ENCODE results near the gene SLF1. TPM values are rescaled to one million over a fixed set of nuclear protein-coding genes. Genes with fewer than 3 reads are reported as not detected.

Gene SLF1
- polyA plus RNA-seq, 1 experiment: 1.3 TPM

GRCh38 chr5:94693845-94694370, 75.4 kb downstream of the SLF1 start:
- TF ChIP-seq CTCF (IDR thresholded peaks at IDR 0.05; ENCODE audit: insufficient read depth, low read depth, low read length): no peak
- DNase-seq (ENCODE audit: low read depth): no peak
- H3K4me3 ChIP-seq (ENCODE audit: low read depth, low read length): no peak overlapping the region
- H3K27me3 ChIP-seq (ENCODE audit: control insufficient read depth, insufficient read depth, low read length): no peaks in the 10 kb centered on the region
- ChIA-PET POLR2A (no interaction called here), CTCF (no interaction called here)
- no peaks in the 10 kb centered on the region for H3K36me3 ChIP-seq (ENCODE audit: control insufficient read depth, insufficient read depth, low read length)

- ChIA-PET POLR2A (interaction anchor here (0.6 kb wide), 1 partner anchor 88 kb away, joined by 3 read pairs; no protein-coding TSS in a partner anchor), CTCF (no interaction called here)
- Histone ChIP-seq H3K4me3 (ENCODE audit: low read depth, low read length) (no peak overlapping the region), H3K36me3 (ENCODE audit: control insufficient read depth, insufficient read depth, low read length) (no peaks in the 10 kb centered on the region), H3K27me3 (ENCODE audit: control insufficient read depth, insufficient read depth, low read length) (no peaks in the 10 kb centered on the region)
- DNase-seq (ENCODE audit: low read depth): peak; percentile 32
- TF ChIP-seq CTCF (IDR thresholded peaks at IDR 0.05; ENCODE audit: insufficient read depth, low read depth, low read length): no peak
These were observed 76.2 kb downstream of the SLF1 start for GRCh38 chr5:94694671-94695070.

- POLR2A ChIA-PET: no interaction called here
- CTCF ChIA-PET: interaction anchor here (1.0 kb wide), 1 partner anchor 15 kb away, joined by 4 read pairs; no protein-coding TSS in a partner anchor
- TF ChIP-seq CTCF (IDR thresholded peaks at IDR 0.05; ENCODE audit: insufficient read depth, low read depth, low read length): no peak
These were observed 79.7 kb downstream of the SLF1 start for GRCh38 chr5:94698197-94698596.

GRCh38 chr5:94699562-94699961, 81.1 kb downstream of the SLF1 start:
- Histone ChIP-seq H3K36me3 (ENCODE audit: control insufficient read depth, insufficient read depth, low read length) (no peaks in the 10 kb centered on the region), H3K27me3 (ENCODE audit: control insufficient read depth, insufficient read depth, low read length) (no peaks in the 10 kb centered on the region), H3K4me3 (ENCODE audit: low read depth, low read length) (no peak overlapping the region)
- DNase-seq (ENCODE audit: low read depth): no peak
- POLR2A ChIA-PET: no interaction called here
- CTCF ChIA-PET: no interaction called here
- TF ChIP-seq CTCF (IDR thresholded peaks at IDR 0.05; ENCODE audit: insufficient read depth, low read depth, low read length): no peak

More at GRCh38 chr5:94698197-94698596, 79.7 kb downstream of the SLF1 start:
- Histone ChIP-seq H3K4me3 (ENCODE audit: low read depth, low read length) (no peak overlapping the region), H3K36me3 (ENCODE audit: control insufficient read depth, insufficient read depth, low read length) (no peaks in the 10 kb centered on the region), H3K27me3 (ENCODE audit: control insufficient read depth, insufficient read depth, low read length) (no peaks in the 10 kb centered on the region)
- no peak for DNase-seq (ENCODE audit: low read depth)

- ChIA-PET CTCF (interaction anchor here (0.6 kb wide), 1 partner anchor 227 kb away, joined by 3 read pairs; no protein-coding TSS in a partner anchor), POLR2A (no interaction called here)
- TF ChIP-seq CTCF (IDR thresholded peaks at IDR 0.05; ENCODE audit: insufficient read depth, low read depth, low read length): no peak
- Histone ChIP-seq H3K27me3 (ENCODE audit: control insufficient read depth, insufficient read depth, low read length) (no peaks in the 10 kb centered on the region), H3K36me3 (ENCODE audit: control insufficient read depth, insufficient read depth, low read length) (no peaks in the 10 kb centered on the region), H3K4me3 (ENCODE audit: low read depth, low read length) (no peak overlapping the region)
- DNase-seq (ENCODE audit: low read depth): no peak
These were observed 82.1 kb downstream of the SLF1 start for GRCh38 chr5:94700592-94700991.

All from BJ (cell line).